Calu3 (cell line): ENCODE data around the gene CYB5R4. TPM values are rescaled to one million over a fixed set of nuclear protein-coding genes. Genes with fewer than 3 reads are reported as not detected.

Experiments
- BruUV-seq: library from RNA; stranded (reverse); fragments of 400-500 nt; replicated peaks from 2 replicates; lab custom pipeline; 2021; lab: Mats Ljungman, UMichigan
- CTCF ChIA-PET: fragments of 300-600 bp; sonication (Branson Sonifier 250); formaldehyde crosslinking; loops from one replicate; lab custom pipeline; 2022; ENCODE audit warnings: antibody characterized with exemption; lab: Charles Lee
- DNase-seq: peaks from one replicate; pipeline ENCODE4 v3.0.0; 2022
- H3K27ac Mint-ChIP-seq: one replicate; pipeline ENCODE4 v1.8.0; 2022; ENCODE audit warnings: mixed read lengths; ENCODE audit not compliant: unreplicated experiment
- H3K27me3 Mint-ChIP-seq: one replicate; pipeline ENCODE4 v1.8.0; 2022; ENCODE audit warnings: mixed read lengths; ENCODE audit not compliant: unreplicated experiment
- H3K36me3 Mint-ChIP-seq: one replicate; pipeline ENCODE4 v1.8.0; 2022; ENCODE audit warnings: mild to moderate bottlenecking, moderate library complexity, mixed read lengths; ENCODE audit not compliant: insufficient read depth, unreplicated experiment
- H3K4me1 Mint-ChIP-seq: one replicate; pipeline ENCODE4 v1.8.0; 2022; ENCODE audit warnings: mild to moderate bottlenecking, low read depth, mixed read lengths; ENCODE audit not compliant: unreplicated experiment
- H3K4me3 Mint-ChIP-seq: one replicate; pipeline ENCODE4 v1.8.0; 2022; ENCODE audit warnings: mild to moderate bottlenecking, low read depth, moderate library complexity, mixed read lengths; ENCODE audit not compliant: unreplicated experiment
- H3K9me3 Mint-ChIP-seq: one replicate; pipeline ENCODE4 v1.8.0; 2022; ENCODE audit warnings: low read depth, mixed read lengths; ENCODE audit not compliant: unreplicated experiment
- CTCF ChIP-seq: fragments of 200-600 bp; IDR thresholded peaks from one replicate; pipeline ENCODE4 v1.8.0; 2022; ENCODE audit warnings: antibody characterized with exemption; ENCODE audit not compliant: unreplicated experiment
- intact Hi-C: fragments of 100-400 bp; cut with micrococcal nuclease; formaldehyde crosslinking; loops from one replicate; pipeline ENCODE4 v1.10.0; 2022; ENCODE audit not compliant: unreplicated experiment
- total RNA-seq: library from RNA; stranded (reverse); gene quantifications from 2 replicates; pipeline ENCODE4 v1.2.3, GENCODE V29; 2022

CYB5R4 gene
- total RNA-seq, 1 experiment from 2014 or later: 28.3 TPM

- Mint-ChIP-seq H3K27me3 (no peaks in the 10 kb centered on the region), H3K4me3 (no peak overlapping the region), H3K9me3 (no peaks in the 10 kb centered on the region), H3K36me3 (no peaks in the 10 kb centered on the region), H3K4me1 (no peaks in the 10 kb centered on the region), H3K27ac (no peak overlapping the region)
- no peak for TF ChIP-seq CTCF
- intact Hi-C loops: no loop called here
- BruUV-seq: no TSS peak
- CTCF ChIA-PET: no interaction called here
- no peak for DNase-seq
Observed at GRCh38 chr6:83885984-83886383, 26.5 kb downstream of the CYB5R4 start.

GRCh38 chr6:83889621-83890020 lies 30.1 kb downstream of the CYB5R4 start:
- H3K4me1 Mint-ChIP-seq: no peaks in the 10 kb centered on the region
- no TSS peak for BruUV-seq
- no peak overlapping the region for H3K4me3 Mint-ChIP-seq
- CTCF ChIA-PET: no interaction called here
- no peak for TF ChIP-seq CTCF
- H3K9me3 Mint-ChIP-seq: no peaks in the 10 kb centered on the region
- H3K27me3 Mint-ChIP-seq: no peaks in the 10 kb centered on the region
- no peaks in the 10 kb centered on the region for H3K36me3 Mint-ChIP-seq
- intact Hi-C loops: no loop called here
- no peak overlapping the region for H3K27ac Mint-ChIP-seq
- no peak for DNase-seq

- no peaks in the 10 kb centered on the region for H3K36me3 Mint-ChIP-seq
- H3K27ac Mint-ChIP-seq: no peak overlapping the region
- no peaks in the 10 kb centered on the region for H3K27me3 Mint-ChIP-seq
- no peak for TF ChIP-seq CTCF
- no peaks in the 10 kb centered on the region for H3K4me1 Mint-ChIP-seq
- BruUV-seq: no TSS peak
- DNase-seq: no peak
- CTCF ChIA-PET: no interaction called here
- H3K9me3 Mint-ChIP-seq: no peaks in the 10 kb centered on the region
- intact Hi-C loops: no loop called here
- H3K4me3 Mint-ChIP-seq: no peak overlapping the region
Observed at GRCh38 chr6:83890520-83890919, 31.0 kb downstream of the CYB5R4 start.

GRCh38 chr6:83891586-83891985 lies 32.1 kb downstream of the CYB5R4 start:
- no peak for TF ChIP-seq CTCF
- no peak overlapping the region for H3K27ac Mint-ChIP-seq
- H3K27me3 Mint-ChIP-seq: no peaks in the 10 kb centered on the region
- no peak overlapping the region for H3K4me3 Mint-ChIP-seq
- CTCF ChIA-PET: no interaction called here
- H3K4me1 Mint-ChIP-seq: no peaks in the 10 kb centered on the region
- BruUV-seq: no TSS peak
- H3K36me3 Mint-ChIP-seq: no peaks in the 10 kb centered on the region
- no peak for DNase-seq
- H3K9me3 Mint-ChIP-seq: no peaks in the 10 kb centered on the region
- intact Hi-C loops: no loop called here
